ENCODE results near the gene ZNF430.
A peak's percentile ranks its signal among the peaks of the same experiment; 100 is the strongest.

The ZNF430 gene

GRCh38 chr19:21046489-21046888, 26.0 kb downstream of the ZNF430 start:
- H4K20me1 ChIP-seq, result peaks cover 0 to 30% (median 0%) of the 10 kb centered on the region in 11 experiments; a peak in 4 of 22 replicates
- H3K27ac ChIP-seq, result no peak overlapping the region
- TF ChIP-seq Cebpa-rat (IDR thresholded peaks at IDR 0.05), result no peak
- peaks cover 95 to 99% (median 97%) of the 10 kb centered on the region in 11 experiments for H3K9me3 ChIP-seq (replicated peaks in 1 of 11)
- no peak overlapping the region for H3K4me2 ChIP-seq
- H3K4me1 ChIP-seq, result peaks cover 0 to 7% (median 0%) of the 10 kb centered on the region in 10 experiments; a peak in 2 of 20 replicates
- H3K4me3 ChIP-seq, result peak overlapping the region in 1 of 10 experiments; percentile 28; a peak in 1 of 20 replicates
- no peak overlapping the region for H3K9ac ChIP-seq
- peaks cover 94 to 99% (median 96%) of the 10 kb centered on the region in 11 experiments for H3K36me3 ChIP-seq
- no peaks in the 10 kb centered on the region for H3K27me3 ChIP-seq

DNA sequence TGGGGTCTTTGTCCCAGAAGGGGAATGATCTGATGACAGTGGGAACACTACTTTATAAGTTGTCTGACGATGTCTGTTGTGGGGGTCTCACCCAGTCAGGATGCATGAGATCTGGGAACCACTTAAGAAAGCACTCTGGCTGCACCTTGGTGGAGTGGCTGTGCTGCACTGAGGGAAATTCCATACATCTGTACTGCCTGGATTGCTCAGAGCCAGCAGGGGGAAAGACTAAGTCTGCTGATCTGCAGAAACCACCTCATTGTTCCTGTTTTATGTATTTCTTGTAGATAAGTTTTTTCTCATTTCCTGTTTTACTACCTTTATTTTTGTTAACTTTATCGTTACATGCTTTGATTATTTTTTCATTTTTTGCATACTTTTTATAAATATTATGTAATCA, 27.3 kb downstream of the ZNF430 start:
- H3K4me1 ChIP-seq, result peaks cover 0 to 7% (median 0%) of the 10 kb centered on the region in 10 experiments; a peak in 2 of 20 replicates
- no peak overlapping the region for H3K9ac ChIP-seq
- TF ChIP-seq Cebpa-rat (IDR thresholded peaks at IDR 0.05), result no peak
- peaks cover 94 to 99% (median 96%) of the 10 kb centered on the region in 11 experiments for H3K36me3 ChIP-seq
- H3K4me2 ChIP-seq, result peak overlapping the region in 2 of 11 experiments; percentile 2 to 40; a peak in 1 of 22 replicates
- peaks cover 95 to 99% (median 97%) of the 10 kb centered on the region in 11 experiments for H3K9me3 ChIP-seq (replicated peaks in 1 of 11)
- peak overlapping the region in 4 of 10 experiments; percentile 1 to 16 (median 10); a peak in 2 of 20 replicates for H3K4me3 ChIP-seq
- H3K27ac ChIP-seq, result no peak overlapping the region
- no peaks in the 10 kb centered on the region for H3K27me3 ChIP-seq
- peaks cover 0 to 30% (median 0%) of the 10 kb centered on the region in 11 experiments; a peak in 4 of 22 replicates for H4K20me1 ChIP-seq

GRCh38 chr19:21052902-21053301, 32.4 kb downstream of the ZNF430 start:
- no peak for TF ChIP-seq Cebpa-rat (IDR thresholded peaks at IDR 0.05)
- Histone ChIP-seq H3K4me1 (no peaks in the 10 kb centered on the region), H3K4me2 (no peak overlapping the region), H3K9ac (no peak overlapping the region), H3K36me3 (peaks cover 90 to 99% (median 94%) of the 10 kb centered on the region in 11 experiments), H3K27me3 (no peaks in the 10 kb centered on the region; a peak in 1 of 22 replicates), H4K20me1 (no peaks in the 10 kb centered on the region; a peak in 2 of 22 replicates), H3K4me3 (no peak overlapping the region; a peak in 1 of 20 replicates), H3K27ac (no peak overlapping the region), H3K9me3 (replicated peaks in 1 of 11) (peaks cover 93 to 99% (median 96%) of the 10 kb centered on the region in 11 experiments)

DNA sequence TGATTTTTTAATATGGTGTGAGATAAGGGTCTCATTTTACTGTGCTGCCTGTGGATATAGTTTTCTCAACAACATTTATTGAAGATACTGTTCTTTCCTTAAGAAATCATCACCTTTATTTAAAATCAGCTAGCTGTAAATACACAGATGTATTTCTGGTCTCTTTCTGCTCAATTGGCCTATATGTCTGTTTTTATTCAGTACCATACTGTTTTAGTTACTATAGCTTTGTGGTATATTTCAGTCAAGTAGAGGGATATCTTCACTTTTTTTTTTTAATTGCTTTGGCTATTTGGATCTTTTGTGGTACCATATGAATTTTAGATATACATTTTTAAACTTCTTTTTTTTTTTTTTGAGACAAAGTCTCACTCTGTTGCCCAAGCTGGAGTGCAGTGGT, 44.9 kb downstream of the ZNF430 start:
- Histone ChIP-seq H3K36me3 (peaks cover 67 to 100% (median 82%) of the 10 kb centered on the region in 11 experiments), H4K20me1 (no peaks in the 10 kb centered on the region), H3K4me3 (no peak overlapping the region), H3K9me3 (replicated peaks in 1 of 11) (peaks cover 36 to 48% (median 41%) of the 10 kb centered on the region in 11 experiments), H3K4me1 (no peaks in the 10 kb centered on the region), H3K27ac (no peak overlapping the region), H3K9ac (no peak overlapping the region), H3K27me3 (no peaks in the 10 kb centered on the region), H3K4me2 (no peak overlapping the region)
- no peak for TF ChIP-seq Cebpa-rat (IDR thresholded peaks at IDR 0.05)

DNA sequence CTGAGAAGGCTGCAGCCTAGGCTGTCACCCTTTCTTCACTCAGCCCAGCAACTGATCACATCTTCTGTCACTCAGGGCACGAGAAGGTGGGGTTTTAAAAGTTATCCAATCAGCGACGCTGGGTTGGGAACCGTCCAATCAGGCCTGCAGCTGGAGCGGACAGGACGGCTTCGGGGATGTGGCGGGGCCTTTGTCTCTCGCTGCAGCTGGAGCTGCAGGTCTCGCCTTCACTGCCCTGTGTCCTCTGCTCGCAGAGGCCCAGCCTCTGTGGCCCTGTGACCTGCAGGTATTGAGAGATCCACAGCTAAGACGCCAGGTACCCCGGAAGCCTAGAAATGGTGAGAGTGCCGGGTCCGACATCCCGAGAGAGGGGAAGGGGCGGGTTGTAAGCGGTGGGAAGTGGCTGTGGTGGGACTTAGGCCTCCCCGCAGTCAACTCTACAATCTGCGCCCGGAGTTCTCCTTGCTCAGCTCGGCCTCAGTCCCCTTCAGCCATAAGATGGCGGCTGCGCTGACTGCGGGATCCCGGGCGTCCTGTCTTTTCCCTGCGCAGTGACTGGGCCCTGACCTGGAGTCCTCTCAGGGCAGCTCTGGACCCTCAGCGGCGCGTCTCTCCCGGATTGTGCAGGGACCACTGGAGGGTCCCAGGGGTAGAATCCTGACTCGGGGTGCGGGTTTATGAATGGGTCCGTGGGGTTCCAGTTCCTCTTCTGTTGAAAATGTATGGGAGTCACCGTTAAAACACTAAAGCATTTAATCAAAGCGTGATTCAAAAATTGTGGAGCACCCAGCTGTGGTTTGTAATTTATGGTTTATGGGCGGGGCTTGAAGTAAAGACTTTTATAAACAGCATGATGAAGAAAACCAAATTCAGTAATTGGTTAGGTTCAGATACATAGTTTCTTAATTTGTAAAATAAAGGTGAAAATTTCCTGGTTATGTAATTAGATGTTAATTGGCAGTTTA, 61.8 kb downstream of the ZNF430 start, which contains the start of gene ZNF714:
TSS of gene ZNF714 (plus strand) at position 193 of the 965 bp plus-strand sequence. CDS start 16,066 bp downstream, outside the sequence.
- Histone ChIP-seq H3K4me3 (peak within 1 kb of the TSS; percentile 60 to 75 (median 68)), H3K36me3 (peaks cover 39 to 83% (median 61%) of the 10 kb centered on the region in 11 experiments), H3K27me3 (no peaks in the 10 kb centered on the region), H3K9me3 (replicated peaks in 1 of 11) (peaks cover 0 to 5% (median 0%) of the 10 kb centered on the region in 11 experiments; a peak in 3 of 22 replicates), H3K9ac (peak within 1 kb of the TSS; percentile 79 to 87 (median 85)), H3K27ac (peak within 1 kb of the TSS; percentile 69 to 88 (median 82); a peak in 21 of 22 replicates), H3K4me1 (peaks cover 0 to 20% (median 15%) of the 10 kb centered on the region in 10 experiments; a peak in 18 of 20 replicates), H4K20me1 (no peaks in the 10 kb centered on the region), H3K4me2 (peak within 1 kb of the TSS; percentile 32 to 69 (median 63))
- TF ChIP-seq Cebpa-rat (IDR thresholded peaks at IDR 0.05), result no peak

GRCh38 chr19:21084343-21084742, 63.9 kb downstream of the ZNF430 start:
- Histone ChIP-seq H3K4me3 (no peak overlapping the region), H3K27me3 (no peaks in the 10 kb centered on the region), H4K20me1 (no peaks in the 10 kb centered on the region), H3K9me3 (replicated peaks in 1 of 11) (peaks cover 0 to under 1% (median 0%) of the 10 kb centered on the region in 11 experiments; a peak in 1 of 22 replicates), H3K9ac (no peak overlapping the region), H3K36me3 (peaks cover 40 to 74% (median 59%) of the 10 kb centered on the region in 11 experiments), H3K4me2 (peak overlapping the region in 6 of 11 experiments; percentile 58 to 69 (median 64); a peak in 5 of 22 replicates), H3K27ac (peak overlapping the region in 2 of 11 experiments; percentile 20 to 53; a peak in 1 of 22 replicates), H3K4me1 (peaks cover 0 to 20% (median 15%) of the 10 kb centered on the region in 10 experiments; a peak in 18 of 20 replicates)
- no peak for TF ChIP-seq Cebpa-rat (IDR thresholded peaks at IDR 0.05)

DNA sequence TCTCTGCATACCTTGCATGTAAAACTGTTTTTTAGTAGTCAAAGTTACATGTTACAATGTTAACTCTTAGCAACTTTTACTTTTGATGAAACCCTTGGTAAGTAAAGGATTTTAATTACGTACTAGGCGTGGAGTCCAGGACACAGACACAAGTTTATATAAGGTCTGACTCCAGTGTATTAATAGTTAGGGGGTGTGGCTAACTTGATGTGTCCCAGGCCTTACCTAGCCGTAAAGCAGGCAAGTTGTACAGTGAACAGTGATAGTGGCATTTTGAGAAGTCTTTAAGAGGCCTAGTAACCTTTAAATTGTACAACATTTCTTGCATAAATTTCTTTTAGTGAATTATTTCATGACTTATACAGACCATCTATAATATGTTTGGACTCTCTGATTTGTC, 67.4 kb downstream of the ZNF430 start:
- Histone ChIP-seq H3K4me3 (no peak overlapping the region), H3K36me3 (peaks cover 33 to 74% (median 54%) of the 10 kb centered on the region in 11 experiments), H3K9ac (no peak overlapping the region), H3K4me2 (no peak overlapping the region), H3K27ac (no peak overlapping the region), H3K27me3 (no peaks in the 10 kb centered on the region), H4K20me1 (no peaks in the 10 kb centered on the region), H3K9me3 (replicated peaks in 1 of 11) (no peaks in the 10 kb centered on the region), H3K4me1 (peaks cover 0 to 19% (median 15%) of the 10 kb centered on the region in 10 experiments; a peak in 18 of 20 replicates)
- TF ChIP-seq Cebpa-rat (IDR thresholded peaks at IDR 0.05), result no peak

GRCh38 chr19:21092109-21092508, 71.7 kb downstream of the ZNF430 start:
- TF ChIP-seq Cebpa-rat (IDR thresholded peaks at IDR 0.05), result no peak
- Histone ChIP-seq H3K4me3 (no peak overlapping the region), H3K4me2 (no peak overlapping the region), H3K27me3 (no peaks in the 10 kb centered on the region), H3K36me3 (peaks cover 11 to 69% (median 46%) of the 10 kb centered on the region in 11 experiments; a peak in 21 of 22 replicates), H3K4me1 (no peaks in the 10 kb centered on the region), H4K20me1 (no peaks in the 10 kb centered on the region; a peak in 1 of 22 replicates), H3K9ac (no peak overlapping the region), H3K27ac (no peak overlapping the region), H3K9me3 (replicated peaks in 1 of 11) (peaks cover 0 to 6% (median 0%) of the 10 kb centered on the region in 11 experiments; a peak in 2 of 22 replicates)

Data from BLaER1 treated with 17β-estradiol and CSF1 and Interleukin-3, amounts not matched to agents 10 nM and 100 nM (cell line).